Measurements from ENCODE around the gene FAM181A.

DNA sequence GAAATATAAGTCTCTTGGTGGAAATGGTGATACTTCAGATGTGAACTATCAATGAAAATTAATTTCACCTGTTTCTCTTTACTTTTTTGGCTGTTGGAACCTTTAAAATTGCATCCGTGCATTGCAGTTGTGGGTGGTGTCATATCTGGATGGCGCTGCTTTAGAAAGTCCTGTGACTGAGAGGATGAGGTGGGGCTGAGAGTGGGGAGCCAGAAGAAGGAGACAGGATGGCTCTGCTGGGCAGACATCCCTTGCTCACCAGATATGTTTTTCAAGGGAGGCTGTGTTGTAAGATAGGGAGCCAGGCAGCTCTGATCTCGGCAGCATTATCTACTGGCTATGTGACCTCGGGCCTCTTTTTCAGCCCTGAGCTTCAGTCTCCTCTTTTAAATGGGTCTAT, 36.5 kb downstream of the FAM181A start:
- TF ChIP-seq, protein P1, sequence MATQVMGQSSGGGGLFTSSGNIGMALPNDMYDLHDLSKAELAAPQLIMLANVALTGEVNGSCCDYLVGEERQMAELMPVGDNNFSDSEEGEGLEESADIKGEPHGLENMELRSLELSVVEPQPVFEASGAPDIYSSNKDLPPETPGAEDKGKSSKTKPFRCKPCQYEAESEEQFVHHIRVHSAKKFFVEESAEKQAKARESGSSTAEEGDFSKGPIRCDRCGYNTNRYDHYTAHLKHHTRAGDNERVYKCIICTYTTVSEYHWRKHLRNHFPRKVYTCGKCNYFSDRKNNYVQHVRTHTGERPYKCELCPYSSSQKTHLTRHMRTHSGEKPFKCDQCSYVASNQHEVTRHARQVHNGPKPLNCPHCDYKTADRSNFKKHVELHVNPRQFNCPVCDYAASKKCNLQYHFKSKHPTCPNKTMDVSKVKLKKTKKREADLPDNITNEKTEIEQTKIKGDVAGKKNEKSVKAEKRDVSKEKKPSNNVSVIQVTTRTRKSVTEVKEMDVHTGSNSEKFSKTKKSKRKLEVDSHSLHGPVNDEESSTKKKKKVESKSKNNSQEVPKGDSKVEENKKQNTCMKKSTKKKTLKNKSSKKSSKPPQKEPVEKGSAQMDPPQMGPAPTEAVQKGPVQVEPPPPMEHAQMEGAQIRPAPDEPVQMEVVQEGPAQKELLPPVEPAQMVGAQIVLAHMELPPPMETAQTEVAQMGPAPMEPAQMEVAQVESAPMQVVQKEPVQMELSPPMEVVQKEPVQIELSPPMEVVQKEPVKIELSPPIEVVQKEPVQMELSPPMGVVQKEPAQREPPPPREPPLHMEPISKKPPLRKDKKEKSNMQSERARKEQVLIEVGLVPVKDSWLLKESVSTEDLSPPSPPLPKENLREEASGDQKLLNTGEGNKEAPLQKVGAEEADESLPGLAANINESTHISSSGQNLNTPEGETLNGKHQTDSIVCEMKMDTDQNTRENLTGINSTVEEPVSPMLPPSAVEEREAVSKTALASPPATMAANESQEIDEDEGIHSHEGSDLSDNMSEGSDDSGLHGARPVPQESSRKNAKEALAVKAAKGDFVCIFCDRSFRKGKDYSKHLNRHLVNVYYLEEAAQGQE (IDR thresholded peaks at IDR 0.05; ENCODE audit: borderline replicate concordance): no peak
- TF ChIP-seq POLR2AphosphoS5 (IDR thresholded peaks at IDR 0.05): no peak
- TF ChIP-seq, protein P2, sequence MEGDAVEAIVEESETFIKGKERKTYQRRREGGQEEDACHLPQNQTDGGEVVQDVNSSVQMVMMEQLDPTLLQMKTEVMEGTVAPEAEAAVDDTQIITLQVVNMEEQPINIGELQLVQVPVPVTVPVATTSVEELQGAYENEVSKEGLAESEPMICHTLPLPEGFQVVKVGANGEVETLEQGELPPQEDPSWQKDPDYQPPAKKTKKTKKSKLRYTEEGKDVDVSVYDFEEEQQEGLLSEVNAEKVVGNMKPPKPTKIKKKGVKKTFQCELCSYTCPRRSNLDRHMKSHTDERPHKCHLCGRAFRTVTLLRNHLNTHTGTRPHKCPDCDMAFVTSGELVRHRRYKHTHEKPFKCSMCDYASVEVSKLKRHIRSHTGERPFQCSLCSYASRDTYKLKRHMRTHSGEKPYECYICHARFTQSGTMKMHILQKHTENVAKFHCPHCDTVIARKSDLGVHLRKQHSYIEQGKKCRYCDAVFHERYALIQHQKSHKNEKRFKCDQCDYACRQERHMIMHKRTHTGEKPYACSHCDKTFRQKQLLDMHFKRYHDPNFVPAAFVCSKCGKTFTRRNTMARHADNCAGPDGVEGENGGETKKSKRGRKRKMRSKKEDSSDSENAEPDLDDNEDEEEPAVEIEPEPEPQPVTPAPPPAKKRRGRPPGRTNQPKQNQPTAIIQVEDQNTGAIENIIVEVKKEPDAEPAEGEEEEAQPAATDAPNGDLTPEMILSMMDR (IDR thresholded peaks at IDR 0.05; ENCODE audit: poor library complexity, severe bottlenecking): no peak
- no peak for TF ChIP-seq TAF1 (IDR thresholded peaks at IDR 0.05; ENCODE audit: low read depth)
